Caco-2 (cell line): ENCODE results near the gene PAM. TPM values are rescaled to one million over a fixed set of nuclear protein-coding genes. Genes with fewer than 3 reads are reported as not detected.

ENCODE experiments used
- BruUV-seq: library from RNA; stranded (reverse); fragments of 400-500 nt; replicated peaks from 2 replicates; lab custom pipeline; 2021; lab: Mats Ljungman, UMichigan
- CTCF ChIA-PET: fragments of 300-600 bp; sonication (Branson Sonifier 250); formaldehyde crosslinking; loops from one replicate; lab custom pipeline; 2022; ENCODE audit warnings: antibody characterized with exemption; lab: Charles Lee
- POLR2A ChIA-PET: fragments of 300-600 bp; sonication (Branson Sonifier 250); formaldehyde crosslinking; loops from one replicate; lab custom pipeline; 2022; ENCODE audit warnings: antibody characterized with exemption; lab: Charles Lee
- DNase-seq, 2 experiments: peaks; one replicate each; pipeline versions ENCODE4 v3.0.0 to v3.0.0-alpha.2; 2020 to 2022
- H3K27me3 ChIP-seq: replicated peaks from 2 replicates; pipeline ENCODE4 v1.6.0; 2011; ENCODE audit warnings: low read length; ENCODE audit not compliant: control insufficient read depth, insufficient read depth
- H3K36me3 ChIP-seq: 2 replicates; pipeline ENCODE4 v1.5.1; 2011; ENCODE audit warnings: low read length; ENCODE audit not compliant: control insufficient read depth, insufficient read depth
- H3K4me1 ChIP-seq: fragments of 250-450 bp; sonication (Bioruptor Pico); 2 replicates; pipeline ENCODE4 v1.5.1; 2020; ENCODE audit warnings: mild to moderate bottlenecking
- H3K4me3 ChIP-seq: 2 replicates; pipeline ENCODE4 v1.5.1; 2011; ENCODE audit warnings: low read depth, mild to moderate bottlenecking, control low read depth, low read length
- H3K9me3 ChIP-seq: fragments of 250-450 bp; sonication (Bioruptor Pico); 2 replicates; pipeline ENCODE4 v1.5.1; 2020; ENCODE audit warnings: mild to moderate bottlenecking, moderate library complexity
- H3K27ac Mint-ChIP-seq: one replicate; pipeline ENCODE4 v1.8.0; 2022; ENCODE audit warnings: mixed read lengths; ENCODE audit not compliant: unreplicated experiment
- H3K27me3 Mint-ChIP-seq: one replicate; pipeline ENCODE4 v1.8.0; 2022; ENCODE audit warnings: mixed read lengths; ENCODE audit not compliant: insufficient read depth, unreplicated experiment
- H3K36me3 Mint-ChIP-seq: one replicate; pipeline ENCODE4 v1.8.0; 2022; ENCODE audit warnings: mild to moderate bottlenecking, mixed read lengths; ENCODE audit not compliant: insufficient read depth, unreplicated experiment
- H3K4me1 Mint-ChIP-seq: one replicate; pipeline ENCODE4 v1.8.0; 2022; ENCODE audit warnings: low read depth, mixed read lengths; ENCODE audit not compliant: unreplicated experiment
- H3K4me3 Mint-ChIP-seq: one replicate; pipeline ENCODE4 v1.8.0; 2022; ENCODE audit warnings: mild to moderate bottlenecking, moderate library complexity, mixed read lengths; ENCODE audit not compliant: unreplicated experiment
- H3K9me3 Mint-ChIP-seq: one replicate; pipeline ENCODE4 v1.8.0; 2022; ENCODE audit warnings: mixed read lengths; ENCODE audit not compliant: unreplicated experiment
- intact Hi-C: fragments of 100-400 bp; cut with micrococcal nuclease; formaldehyde crosslinking; loops from one replicate; pipeline ENCODE4 v1.10.0; 2022; ENCODE audit not compliant: unreplicated experiment
- total RNA-seq: library from RNA; stranded (reverse); gene quantifications from 2 replicates; pipeline ENCODE4 v1.2.3, GENCODE V29; 2022
- TF ChIP-seq, protein P1 (sequence below), 2 experiments: fragments of 200-600 bp in 1 of 2; IDR thresholded peaks; 1 replicate in 1 of 2; 2 replicates in 1 of 2; pipeline versions ENCODE4 v1.5.1 to v1.8.0; 2011 to 2022; ENCODE audit warnings: antibody characterized with exemption in 1 of 2, control low read depth in 1 of 2, inconsistent platforms in 1 of 2, low read depth in 1 of 2, low read length in 1 of 2, mild to moderate bottlenecking in 1 of 2, moderate library complexity in 1 of 2; ENCODE audit not compliant: insufficient read depth in 1 of 2, severe bottlenecking in 1 of 2, unreplicated experiment in 1 of 2

PAM gene
- total RNA-seq, 1 experiment from 2014 or later, result 48.0 TPM

DNA sequence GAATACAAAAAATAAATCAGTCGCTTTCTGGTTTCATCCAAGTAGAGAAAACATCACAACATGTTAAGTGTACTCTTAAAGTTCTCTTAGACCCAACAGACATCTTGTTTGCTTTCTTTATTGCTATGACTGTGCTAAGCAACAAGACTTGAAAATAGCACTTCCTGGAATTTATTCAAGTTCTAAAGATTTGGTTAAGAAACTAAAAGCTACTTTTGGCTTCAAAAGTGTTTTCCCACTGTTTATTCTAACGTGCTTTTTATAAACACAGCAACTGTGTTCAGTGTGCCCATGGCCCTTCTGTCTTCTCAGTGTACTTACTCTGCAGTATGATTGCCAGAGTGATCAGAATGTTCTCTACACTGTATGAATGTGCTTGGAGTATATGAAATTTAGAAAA, 255.1 kb downstream of the PAM start:
- POLR2A ChIA-PET, result no interaction called here

DNA sequence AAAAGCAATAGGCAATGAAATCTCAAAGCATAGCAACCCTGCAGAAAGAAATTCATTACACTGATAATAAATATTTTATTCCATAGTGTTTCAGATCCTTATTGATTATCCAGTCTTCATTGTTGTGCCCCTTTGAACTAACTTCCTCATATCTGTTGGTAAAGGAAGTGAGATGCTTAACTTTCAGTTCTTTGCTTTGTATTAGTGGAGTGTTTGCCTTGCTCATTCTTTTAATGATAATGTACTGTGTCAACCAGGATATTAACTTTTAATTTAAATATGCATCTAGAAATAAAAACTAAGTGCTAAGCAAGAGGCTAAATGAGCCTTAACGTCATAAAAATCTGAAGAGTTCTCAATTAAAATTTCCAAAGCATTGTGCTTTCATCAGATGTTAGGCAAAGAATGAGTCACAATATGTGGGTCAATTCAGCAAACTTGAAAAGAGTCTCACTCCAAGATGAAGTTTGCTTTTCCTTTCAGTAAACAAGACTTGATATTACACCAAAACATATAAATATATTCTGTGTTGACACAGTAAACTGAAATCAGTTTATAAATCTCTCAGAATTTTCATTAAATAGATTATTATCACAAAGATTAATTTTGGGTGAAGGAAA, 258.9 kb downstream of the PAM start:
- TF ChIP-seq, protein P1, sequence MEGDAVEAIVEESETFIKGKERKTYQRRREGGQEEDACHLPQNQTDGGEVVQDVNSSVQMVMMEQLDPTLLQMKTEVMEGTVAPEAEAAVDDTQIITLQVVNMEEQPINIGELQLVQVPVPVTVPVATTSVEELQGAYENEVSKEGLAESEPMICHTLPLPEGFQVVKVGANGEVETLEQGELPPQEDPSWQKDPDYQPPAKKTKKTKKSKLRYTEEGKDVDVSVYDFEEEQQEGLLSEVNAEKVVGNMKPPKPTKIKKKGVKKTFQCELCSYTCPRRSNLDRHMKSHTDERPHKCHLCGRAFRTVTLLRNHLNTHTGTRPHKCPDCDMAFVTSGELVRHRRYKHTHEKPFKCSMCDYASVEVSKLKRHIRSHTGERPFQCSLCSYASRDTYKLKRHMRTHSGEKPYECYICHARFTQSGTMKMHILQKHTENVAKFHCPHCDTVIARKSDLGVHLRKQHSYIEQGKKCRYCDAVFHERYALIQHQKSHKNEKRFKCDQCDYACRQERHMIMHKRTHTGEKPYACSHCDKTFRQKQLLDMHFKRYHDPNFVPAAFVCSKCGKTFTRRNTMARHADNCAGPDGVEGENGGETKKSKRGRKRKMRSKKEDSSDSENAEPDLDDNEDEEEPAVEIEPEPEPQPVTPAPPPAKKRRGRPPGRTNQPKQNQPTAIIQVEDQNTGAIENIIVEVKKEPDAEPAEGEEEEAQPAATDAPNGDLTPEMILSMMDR (IDR thresholded peaks at IDR 0.05; ENCODE audit: insufficient read depth in 1 of 2, low read depth in 1 of 2, low read length in 1 of 2, severe bottlenecking in 1 of 2, unreplicated experiment in 1 of 2), result no peak
- H3K4me1 ChIP-seq, result no peaks in the 10 kb centered on the region
- ChIA-PET POLR2A (no interaction called here), CTCF (no interaction called here)
- no peaks in the 10 kb centered on the region for H3K9me3 ChIP-seq
- H3K27ac Mint-ChIP-seq, result no peak overlapping the region
- BruUV-seq, result no TSS peak
- no peak for DNase-seq
- no peaks in the 10 kb centered on the region for H3K27me3 Mint-ChIP-seq
- no peaks in the 10 kb centered on the region for H3K9me3 Mint-ChIP-seq
- H3K27me3 ChIP-seq, result no peaks in the 10 kb centered on the region
- H3K36me3 ChIP-seq, result no peaks in the 10 kb centered on the region
- intact Hi-C loops, result no loop called here
- no peaks in the 10 kb centered on the region for H3K36me3 Mint-ChIP-seq
- no peak overlapping the region for H3K4me3 Mint-ChIP-seq
- H3K4me1 Mint-ChIP-seq, result no peaks in the 10 kb centered on the region
- H3K4me3 ChIP-seq, result no peak overlapping the region

More for the DNA sequence above, 255.1 kb downstream of the PAM start:
- TF ChIP-seq, protein P1 (IDR thresholded peaks at IDR 0.05; ENCODE audit: insufficient read depth in 1 of 2, low read depth in 1 of 2, low read length in 1 of 2, severe bottlenecking in 1 of 2, unreplicated experiment in 1 of 2), result no peak
- intact Hi-C loops, result no loop called here
- Mint-ChIP-seq H3K9me3 (no peaks in the 10 kb centered on the region), H3K27me3 (no peaks in the 10 kb centered on the region), H3K36me3 (no peaks in the 10 kb centered on the region), H3K27ac (no peak overlapping the region), H3K4me3 (no peak overlapping the region), H3K4me1 (no peaks in the 10 kb centered on the region)
- no TSS peak for BruUV-seq
- CTCF ChIA-PET, result no interaction called here
- Histone ChIP-seq H3K9me3 (no peaks in the 10 kb centered on the region), H3K4me3 (no peak overlapping the region), H3K4me1 (no peaks in the 10 kb centered on the region), H3K27me3 (no peaks in the 10 kb centered on the region), H3K36me3 (no peaks in the 10 kb centered on the region)
- DNase-seq, result no peak

DNA sequence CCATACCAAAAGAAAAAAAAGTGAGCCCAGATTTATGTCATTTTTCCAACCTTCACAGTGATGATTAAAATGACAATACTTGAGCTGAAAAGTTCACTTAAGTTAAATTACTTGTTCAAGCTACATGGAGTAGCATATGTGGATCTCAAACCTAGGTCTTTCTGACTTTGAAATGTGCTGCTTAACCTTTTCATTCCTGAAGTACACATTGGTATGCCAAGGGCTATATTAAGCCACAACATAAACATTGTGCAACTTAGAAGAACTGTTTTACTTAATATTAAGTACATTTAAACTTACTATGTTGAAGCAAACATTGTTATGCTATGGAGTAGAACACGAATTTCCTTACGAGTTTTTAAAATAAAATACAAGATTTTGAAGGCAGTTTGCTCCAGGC, 259.9 kb downstream of the PAM start:
- Histone ChIP-seq H3K4me3 (no peak overlapping the region), H3K9me3 (no peaks in the 10 kb centered on the region), H3K4me1 (no peaks in the 10 kb centered on the region), H3K36me3 (no peaks in the 10 kb centered on the region), H3K27me3 (no peaks in the 10 kb centered on the region)
- ChIA-PET POLR2A (no interaction called here), CTCF (no interaction called here)
- Mint-ChIP-seq H3K4me3 (no peak overlapping the region), H3K27ac (no peak overlapping the region), H3K4me1 (no peaks in the 10 kb centered on the region), H3K9me3 (no peaks in the 10 kb centered on the region), H3K36me3 (no peaks in the 10 kb centered on the region), H3K27me3 (no peaks in the 10 kb centered on the region)
- DNase-seq, result no peak
- TF ChIP-seq, protein P1 (IDR thresholded peaks at IDR 0.05; ENCODE audit: insufficient read depth in 1 of 2, low read depth in 1 of 2, low read length in 1 of 2, severe bottlenecking in 1 of 2, unreplicated experiment in 1 of 2), result no peak
- no TSS peak for BruUV-seq
- intact Hi-C loops, result no loop called here
